WTC11 (cell line): ENCODE measurements around the gene BRMS1. TPM values are rescaled to one million over a fixed set of nuclear protein-coding genes. Genes with fewer than 3 reads are reported as not detected.
A peak's percentile ranks its signal among the peaks of the same experiment; 100 is the strongest.

Source experiments
- ATAC-seq: fragments of 200-7000 bp; cut with Tn5 transposase; 2 replicates; pipeline ENCODE4 v1.10.0; 2021; ENCODE audit warnings: mild to moderate bottlenecking, moderate library complexity
- CTCF ChIA-PET: fragments of 300-600 bp; sonication (Branson Sonifier 250); formaldehyde crosslinking; loops from one replicate; lab custom pipeline; 2021; ENCODE audit warnings: antibody characterized with exemption; lab: Charles Lee
- POLR2A ChIA-PET: fragments of 350-600 bp; sonication (Branson Sonifier 250); formaldehyde crosslinking; loops from one replicate; lab custom pipeline; 2021; ENCODE audit warnings: antibody characterized with exemption; lab: Charles Lee
- DNase-seq: peaks from one replicate; pipeline ENCODE4 v3.0.0; 2021; ENCODE audit warnings: low spot score
- H3K27ac Mint-ChIP-seq: 2 replicates; pipeline ENCODE4 v1.8.0; 2021; ENCODE audit warnings: mixed read lengths
- H3K27me3 Mint-ChIP-seq: 2 replicates; pipeline ENCODE4 v1.8.0; 2021; ENCODE audit warnings: low read depth, mild to moderate bottlenecking, moderate library complexity, mixed read lengths
- H3K36me3 Mint-ChIP-seq: 2 replicates; pipeline ENCODE4 v1.8.0; 2021; ENCODE audit warnings: mixed read lengths
- H3K4me1 Mint-ChIP-seq: 2 replicates; pipeline ENCODE4 v1.8.0; 2022; ENCODE audit warnings: mixed read lengths
- H3K4me3 Mint-ChIP-seq: 2 replicates; pipeline ENCODE4 v1.8.0; 2021; ENCODE audit warnings: mild to moderate bottlenecking, moderate library complexity, mixed read lengths
- H3K9me3 Mint-ChIP-seq: 2 replicates; pipeline ENCODE4 v1.8.0; 2021; ENCODE audit warnings: mixed read lengths
- ATF1 ChIP-seq: sonication (generic); formaldehyde crosslinking; IDR thresholded peaks from 2 replicates; pipeline ENCODE4 v1.8.1; 2023; ENCODE audit warnings: mild to moderate bottlenecking, moderate library complexity, missing genetic modification reagents
- CTCF ChIP-seq: fragments of 200-600 bp; IDR thresholded peaks from 2 replicates; pipeline ENCODE4 v1.8.0; 2022; ENCODE audit warnings: antibody characterized with exemption
- E2F1 ChIP-seq: sonication (generic); formaldehyde crosslinking; IDR thresholded peaks from 2 replicates; pipeline ENCODE4 v1.8.0; 2022; ENCODE audit warnings: mild to moderate bottlenecking, missing genetic modification reagents
- GABPB1 ChIP-seq: sonication (generic); formaldehyde crosslinking; IDR thresholded peaks from 2 replicates; pipeline ENCODE4 v1.8.1; 2023; ENCODE audit warnings: mild to moderate bottlenecking, missing genetic modification reagents
- GRHL2 ChIP-seq: fragments of 250-450 bp; sonication (Bioruptor Pico); IDR thresholded peaks from 2 replicates; pipeline ENCODE4 v1.8.0; 2022; ENCODE audit warnings: mild to moderate bottlenecking, moderate library complexity; ENCODE audit not compliant: insufficient replicate concordance, severe bottlenecking
- IRF1 ChIP-seq: sonication (generic); formaldehyde crosslinking; IDR thresholded peaks from 2 replicates; pipeline ENCODE4 v1.8.0; 2023; ENCODE audit warnings: missing genetic modification reagents
- IRF2 ChIP-seq: sonication (generic); formaldehyde crosslinking; IDR thresholded peaks from 2 replicates; pipeline ENCODE4 v1.8.0; 2022; ENCODE audit warnings: low read depth, missing genetic modification reagents, borderline replicate concordance
- NR3C1 ChIP-seq: sonication (generic); formaldehyde crosslinking; conservative IDR thresholded peaks from 2 replicates; pipeline ENCODE4 v1.8.1; 2023; ENCODE audit warnings: low read depth, mild to moderate bottlenecking, missing genetic modification reagents
- OVOL2 ChIP-seq: fragments of 250-450 bp; sonication (Bioruptor Pico); IDR thresholded peaks from 2 replicates; pipeline ENCODE4 v1.9.0; 2021; ENCODE audit warnings: mild to moderate bottlenecking, borderline replicate concordance
- ZNF317 ChIP-seq: sonication (generic); formaldehyde crosslinking; IDR thresholded peaks from 2 replicates; pipeline ENCODE4 v1.8.1; 2023; ENCODE audit warnings: low read depth, mild to moderate bottlenecking, moderate library complexity, missing genetic modification reagents, borderline replicate concordance
- ZNF512 ChIP-seq: sonication (generic); formaldehyde crosslinking; IDR thresholded peaks from 2 replicates; pipeline ENCODE4 v1.8.1; 2022; ENCODE audit warnings: missing genetic modification reagents, borderline replicate concordance
- total RNA-seq: library from RNA; stranded (reverse); gene quantifications from 3 replicates; pipeline ENCODE4 v1.2.3, GENCODE V29; 2021
- TF ChIP-seq, protein P1 (sequence below): sonication (generic); formaldehyde crosslinking; IDR thresholded peaks from 2 replicates; pipeline ENCODE4 v1.8.1; 2022; ENCODE audit warnings: mild to moderate bottlenecking, missing genetic modification reagents, moderate library complexity, borderline replicate concordance
- TF ChIP-seq, protein P2 (sequence below): sonication (generic); formaldehyde crosslinking; IDR thresholded peaks from 2 replicates; pipeline ENCODE4 v1.8.1; 2022; ENCODE audit warnings: mild to moderate bottlenecking, moderate library complexity, missing genetic modification reagents
- TF ChIP-seq, protein P3 (sequence below): fragments of 250-450 bp; sonication (Bioruptor Pico); IDR thresholded peaks from 2 replicates; pipeline ENCODE4 v1.9.0; 2021; ENCODE audit warnings: mild to moderate bottlenecking, borderline replicate concordance

The BRMS1 gene
- total RNA-seq, 1 experiment from 2014 or later, result 44.5 TPM

GRCh38 chr11:66314561-66315497, 30.1 kb downstream of the BRMS1 start:
- Mint-ChIP-seq H3K27me3 (peaks cover 16% of the 10 kb centered on the region), H3K4me1 (peaks cover 30% of the 10 kb centered on the region), H3K9me3 (peaks cover 13% of the 10 kb centered on the region), H3K27ac (0 out of 2 replicates have a peak overlapping the region, but pooled peaks have one; percentile 36), H3K36me3 (peaks cover 14% of the 10 kb centered on the region), H3K4me3 (no peak overlapping the region)
- POLR2A ChIA-PET, result interaction anchor here (0.9 kb wide), 1 partner anchor 56 kb away, joined by 4 read pairs; no protein-coding TSS in a partner anchor
- DNase-seq (no peak), ATAC-seq (no peak)
- CTCF ChIA-PET, result interaction anchor here (0.9 to 5.8 kb wide), 4 partner anchors 12 to 32 kb away, joined by 3 to 319 read pairs (median 25); partner anchors contain the start of gene RIN1
- TF ChIP-seq NR3C1 (CRISPR knock-in tag) (no peak), ZNF512 (CRISPR knock-in tag) (no peak)

DNA sequence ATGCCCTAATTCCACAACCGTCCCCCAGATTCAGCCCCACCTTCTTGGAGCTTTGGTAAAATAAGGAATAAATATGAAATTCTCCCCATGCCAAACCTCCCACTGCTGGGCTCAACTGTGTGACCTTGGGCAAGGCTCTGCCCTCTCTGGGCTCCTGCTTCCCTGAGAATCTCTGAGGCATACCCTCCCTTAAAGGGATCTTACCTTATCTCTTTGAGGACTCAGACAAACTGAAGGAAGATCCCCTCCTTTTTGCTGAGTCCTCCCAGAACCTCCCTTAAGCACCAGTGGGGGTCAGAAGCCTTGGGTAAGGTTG, 30.8 kb downstream of the BRMS1 start:
- no peak for ATAC-seq
- H3K36me3 Mint-ChIP-seq, result peaks cover 8% of the 10 kb centered on the region
- H3K27me3 Mint-ChIP-seq, result peaks cover 10% of the 10 kb centered on the region
- peak overlapping the region; percentile 87 for H3K4me3 Mint-ChIP-seq
- POLR2A ChIA-PET, result interaction anchor here (1.3 to 2.3 kb wide), 3 partner anchors 13 to 57 kb away, joined by 5 to 20 read pairs (median 12); partner anchors contain the start of genes RIN1 and SLC29A2
- H3K27ac Mint-ChIP-seq, result 0 out of 2 replicates have a peak overlapping the region, but pooled peaks have one; percentile 63
- CTCF ChIA-PET, result interaction anchor here (1.9 to 5.8 kb wide), 11 partner anchors 8 to 364 kb away, joined by 7 to 319 read pairs (median 45); partner anchors contain the start of genes B4GAT1, BRMS1, RBM4B and RIN1
- no peak for DNase-seq
- H3K9me3 Mint-ChIP-seq, result peaks cover 6% of the 10 kb centered on the region
- TF ChIP-seq IRF1 (CRISPR knock-in tag), result no peak
- TF ChIP-seq GABPB1 (CRISPR knock-in tag), result no peak
- no peak for TF ChIP-seq E2F1 (CRISPR knock-in tag)
- TF ChIP-seq IRF2 (CRISPR knock-in tag), result no peak
- TF ChIP-seq, protein P1, sequence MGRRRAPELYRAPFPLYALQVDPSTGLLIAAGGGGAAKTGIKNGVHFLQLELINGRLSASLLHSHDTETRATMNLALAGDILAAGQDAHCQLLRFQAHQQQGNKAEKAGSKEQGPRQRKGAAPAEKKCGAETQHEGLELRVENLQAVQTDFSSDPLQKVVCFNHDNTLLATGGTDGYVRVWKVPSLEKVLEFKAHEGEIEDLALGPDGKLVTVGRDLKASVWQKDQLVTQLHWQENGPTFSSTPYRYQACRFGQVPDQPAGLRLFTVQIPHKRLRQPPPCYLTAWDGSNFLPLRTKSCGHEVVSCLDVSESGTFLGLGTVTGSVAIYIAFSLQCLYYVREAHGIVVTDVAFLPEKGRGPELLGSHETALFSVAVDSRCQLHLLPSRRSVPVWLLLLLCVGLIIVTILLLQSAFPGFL (CRISPR knock-in tag), result no peak
- TF ChIP-seq, protein P2, sequence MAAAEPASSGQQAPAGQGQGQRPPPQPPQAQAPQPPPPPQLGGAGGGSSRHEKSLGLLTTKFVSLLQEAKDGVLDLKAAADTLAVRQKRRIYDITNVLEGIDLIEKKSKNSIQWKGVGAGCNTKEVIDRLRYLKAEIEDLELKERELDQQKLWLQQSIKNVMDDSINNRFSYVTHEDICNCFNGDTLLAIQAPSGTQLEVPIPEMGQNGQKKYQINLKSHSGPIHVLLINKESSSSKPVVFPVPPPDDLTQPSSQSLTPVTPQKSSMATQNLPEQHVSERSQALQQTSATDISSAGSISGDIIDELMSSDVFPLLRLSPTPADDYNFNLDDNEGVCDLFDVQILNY (CRISPR knock-in tag), result no peak
- no peak for TF ChIP-seq OVOL2 (CRISPR knock-in tag)
- no peak for TF ChIP-seq ZNF317 (CRISPR knock-in tag)
- no peak for TF ChIP-seq ZNF512 (CRISPR knock-in tag)
- TF ChIP-seq, protein P3, sequence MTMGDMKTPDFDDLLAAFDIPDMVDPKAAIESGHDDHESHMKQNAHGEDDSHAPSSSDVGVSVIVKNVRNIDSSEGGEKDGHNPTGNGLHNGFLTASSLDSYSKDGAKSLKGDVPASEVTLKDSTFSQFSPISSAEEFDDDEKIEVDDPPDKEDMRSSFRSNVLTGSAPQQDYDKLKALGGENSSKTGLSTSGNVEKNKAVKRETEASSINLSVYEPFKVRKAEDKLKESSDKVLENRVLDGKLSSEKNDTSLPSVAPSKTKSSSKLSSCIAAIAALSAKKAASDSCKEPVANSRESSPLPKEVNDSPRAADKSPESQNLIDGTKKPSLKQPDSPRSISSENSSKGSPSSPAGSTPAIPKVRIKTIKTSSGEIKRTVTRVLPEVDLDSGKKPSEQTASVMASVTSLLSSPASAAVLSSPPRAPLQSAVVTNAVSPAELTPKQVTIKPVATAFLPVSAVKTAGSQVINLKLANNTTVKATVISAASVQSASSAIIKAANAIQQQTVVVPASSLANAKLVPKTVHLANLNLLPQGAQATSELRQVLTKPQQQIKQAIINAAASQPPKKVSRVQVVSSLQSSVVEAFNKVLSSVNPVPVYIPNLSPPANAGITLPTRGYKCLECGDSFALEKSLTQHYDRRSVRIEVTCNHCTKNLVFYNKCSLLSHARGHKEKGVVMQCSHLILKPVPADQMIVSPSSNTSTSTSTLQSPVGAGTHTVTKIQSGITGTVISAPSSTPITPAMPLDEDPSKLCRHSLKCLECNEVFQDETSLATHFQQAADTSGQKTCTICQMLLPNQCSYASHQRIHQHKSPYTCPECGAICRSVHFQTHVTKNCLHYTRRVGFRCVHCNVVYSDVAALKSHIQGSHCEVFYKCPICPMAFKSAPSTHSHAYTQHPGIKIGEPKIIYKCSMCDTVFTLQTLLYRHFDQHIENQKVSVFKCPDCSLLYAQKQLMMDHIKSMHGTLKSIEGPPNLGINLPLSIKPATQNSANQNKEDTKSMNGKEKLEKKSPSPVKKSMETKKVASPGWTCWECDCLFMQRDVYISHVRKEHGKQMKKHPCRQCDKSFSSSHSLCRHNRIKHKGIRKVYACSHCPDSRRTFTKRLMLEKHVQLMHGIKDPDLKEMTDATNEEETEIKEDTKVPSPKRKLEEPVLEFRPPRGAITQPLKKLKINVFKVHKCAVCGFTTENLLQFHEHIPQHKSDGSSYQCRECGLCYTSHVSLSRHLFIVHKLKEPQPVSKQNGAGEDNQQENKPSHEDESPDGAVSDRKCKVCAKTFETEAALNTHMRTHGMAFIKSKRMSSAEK (CRISPR knock-in tag), result no peak
- no peak for TF ChIP-seq CTCF
- TF ChIP-seq GRHL2 (CRISPR knock-in tag), result no peak
- no peak for TF ChIP-seq ATF1
- H3K4me1 Mint-ChIP-seq, result peaks cover 30% of the 10 kb centered on the region
